Measurements from ENCODE around the gene TMEM178A. TPM values are rescaled to one million over a fixed set of nuclear protein-coding genes. Genes with fewer than 3 reads are reported as not detected.

TMEM178A gene
- total RNA-seq, 1 experiment from 2014 or later: 0.50 TPM

- H3K4me3 Mint-ChIP-seq (ENCODE audit: low read depth, unreplicated experiment): no peak overlapping the region
- H3K27ac Mint-ChIP-seq (ENCODE audit: unreplicated experiment): no peak overlapping the region
- no peak for DNase-seq
- no peaks in the 10 kb centered on the region for H3K4me1 Mint-ChIP-seq (ENCODE audit: low read depth, unreplicated experiment)
- H3K27me3 Mint-ChIP-seq (ENCODE audit: unreplicated experiment): peaks cover 35% of the 10 kb centered on the region
- no TSS peak for BruUV-seq (replicated peaks)
- intact Hi-C loops (cut with micrococcal nuclease; ENCODE audit: unreplicated experiment): no loop called here
- H3K36me3 Mint-ChIP-seq (ENCODE audit: insufficient read depth, unreplicated experiment): no peaks in the 10 kb centered on the region
- CTCF ChIA-PET: no interaction called here
- TF ChIP-seq, protein P1, sequence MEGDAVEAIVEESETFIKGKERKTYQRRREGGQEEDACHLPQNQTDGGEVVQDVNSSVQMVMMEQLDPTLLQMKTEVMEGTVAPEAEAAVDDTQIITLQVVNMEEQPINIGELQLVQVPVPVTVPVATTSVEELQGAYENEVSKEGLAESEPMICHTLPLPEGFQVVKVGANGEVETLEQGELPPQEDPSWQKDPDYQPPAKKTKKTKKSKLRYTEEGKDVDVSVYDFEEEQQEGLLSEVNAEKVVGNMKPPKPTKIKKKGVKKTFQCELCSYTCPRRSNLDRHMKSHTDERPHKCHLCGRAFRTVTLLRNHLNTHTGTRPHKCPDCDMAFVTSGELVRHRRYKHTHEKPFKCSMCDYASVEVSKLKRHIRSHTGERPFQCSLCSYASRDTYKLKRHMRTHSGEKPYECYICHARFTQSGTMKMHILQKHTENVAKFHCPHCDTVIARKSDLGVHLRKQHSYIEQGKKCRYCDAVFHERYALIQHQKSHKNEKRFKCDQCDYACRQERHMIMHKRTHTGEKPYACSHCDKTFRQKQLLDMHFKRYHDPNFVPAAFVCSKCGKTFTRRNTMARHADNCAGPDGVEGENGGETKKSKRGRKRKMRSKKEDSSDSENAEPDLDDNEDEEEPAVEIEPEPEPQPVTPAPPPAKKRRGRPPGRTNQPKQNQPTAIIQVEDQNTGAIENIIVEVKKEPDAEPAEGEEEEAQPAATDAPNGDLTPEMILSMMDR (IDR thresholded peaks at IDR 0.05; ENCODE audit: unreplicated experiment): no peak
- H3K9me3 Mint-ChIP-seq (ENCODE audit: low read depth, unreplicated experiment): peaks cover 6% of the 10 kb centered on the region
These were observed 16.5 kb downstream of the TMEM178A start for GRCh38 chr2:39682066-39682692.

DNA sequence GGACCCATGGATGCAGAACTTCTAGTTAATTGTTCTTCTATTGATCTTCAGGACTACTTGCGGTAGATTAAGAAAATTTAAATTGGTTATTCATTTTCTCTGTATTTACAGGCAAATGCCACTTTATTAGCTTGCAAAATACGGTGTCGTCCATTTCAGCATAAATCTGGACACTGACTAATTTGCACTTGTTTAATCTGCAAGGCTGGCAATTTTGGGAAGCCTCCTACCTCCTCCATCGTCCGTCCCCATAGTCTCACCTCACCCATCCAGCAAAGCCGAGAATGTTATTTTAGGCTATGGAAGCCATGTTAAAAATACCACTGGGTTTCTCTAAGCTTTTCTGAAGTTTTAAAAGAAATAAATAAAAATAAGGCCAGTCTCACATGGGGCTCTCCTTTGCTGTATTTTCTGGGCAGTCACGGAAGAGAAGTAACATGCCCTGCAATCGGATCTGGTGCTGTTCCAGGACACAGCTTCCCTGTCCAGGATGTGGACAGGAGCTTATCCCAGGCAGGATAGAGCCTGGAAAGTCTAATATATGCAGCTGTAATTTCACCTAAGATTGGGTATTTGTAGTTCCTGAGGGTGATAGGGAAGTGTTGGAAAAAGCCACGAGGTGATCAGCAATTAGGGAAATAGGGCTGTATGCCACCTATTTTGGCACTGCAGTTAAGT, 17.4 kb downstream of the TMEM178A start:
- TF ChIP-seq, protein P1 (IDR thresholded peaks at IDR 0.05; ENCODE audit: unreplicated experiment): no peak
- H3K27me3 Mint-ChIP-seq (ENCODE audit: unreplicated experiment): peaks cover 25% of the 10 kb centered on the region
- intact Hi-C loops (cut with micrococcal nuclease; ENCODE audit: unreplicated experiment): no loop called here
- H3K36me3 Mint-ChIP-seq (ENCODE audit: insufficient read depth, unreplicated experiment): no peaks in the 10 kb centered on the region
- H3K4me3 Mint-ChIP-seq (ENCODE audit: low read depth, unreplicated experiment): no peak overlapping the region
- CTCF ChIA-PET: no interaction called here
- no TSS peak for BruUV-seq (replicated peaks)
- no peak overlapping the region for H3K27ac Mint-ChIP-seq (ENCODE audit: unreplicated experiment)
- H3K4me1 Mint-ChIP-seq (ENCODE audit: low read depth, unreplicated experiment): no peaks in the 10 kb centered on the region
- no peak for DNase-seq
- peaks cover 2% of the 10 kb centered on the region for H3K9me3 Mint-ChIP-seq (ENCODE audit: low read depth, unreplicated experiment)

- H3K27ac Mint-ChIP-seq (ENCODE audit: unreplicated experiment): no peak overlapping the region
- TF ChIP-seq, protein P1 (IDR thresholded peaks at IDR 0.05; ENCODE audit: unreplicated experiment): no peak
- no peak for DNase-seq
- intact Hi-C loops (cut with micrococcal nuclease; ENCODE audit: unreplicated experiment): no loop called here
- CTCF ChIA-PET: no interaction called here
- no peak overlapping the region for H3K4me3 Mint-ChIP-seq (ENCODE audit: low read depth, unreplicated experiment)
- BruUV-seq (replicated peaks): no TSS peak
- no peaks in the 10 kb centered on the region for H3K9me3 Mint-ChIP-seq (ENCODE audit: low read depth, unreplicated experiment)
- H3K4me1 Mint-ChIP-seq (ENCODE audit: low read depth, unreplicated experiment): no peaks in the 10 kb centered on the region
- no peaks in the 10 kb centered on the region for H3K36me3 Mint-ChIP-seq (ENCODE audit: insufficient read depth, unreplicated experiment)
- peaks cover 26% of the 10 kb centered on the region for H3K27me3 Mint-ChIP-seq (ENCODE audit: unreplicated experiment)
These were observed 18.7 kb downstream of the TMEM178A start for GRCh38 chr2:39684464-39684863.

- DNase-seq: no peak
- no peaks in the 10 kb centered on the region for H3K9me3 Mint-ChIP-seq (ENCODE audit: low read depth, unreplicated experiment)
- BruUV-seq (replicated peaks): no TSS peak
- H3K4me1 Mint-ChIP-seq (ENCODE audit: low read depth, unreplicated experiment): no peaks in the 10 kb centered on the region
- no peaks in the 10 kb centered on the region for H3K36me3 Mint-ChIP-seq (ENCODE audit: insufficient read depth, unreplicated experiment)
- H3K27me3 Mint-ChIP-seq (ENCODE audit: unreplicated experiment): peaks cover 31% of the 10 kb centered on the region
- intact Hi-C loops (cut with micrococcal nuclease; ENCODE audit: unreplicated experiment): no loop called here
- no peak overlapping the region for H3K27ac Mint-ChIP-seq (ENCODE audit: unreplicated experiment)
- CTCF ChIA-PET: no interaction called here
- no peak overlapping the region for H3K4me3 Mint-ChIP-seq (ENCODE audit: low read depth, unreplicated experiment)
- TF ChIP-seq, protein P1 (IDR thresholded peaks at IDR 0.05; ENCODE audit: unreplicated experiment): no peak
These were observed 19.4 kb downstream of the TMEM178A start for GRCh38 chr2:39685126-39685525.

Data from Calu3 (cell line).